Body of pancreas (tissue), 4 donors: ENCODE results near the gene SCTR.

ENCODE experiments used
- CTCF ChIP-seq, 7 experiments: fragments of 450-650 bp in 4 of 7; fragments of 200-600 bp in 3 of 7; sonication (generic) in 3 of 7; IDR thresholded peaks; one replicate each; pipeline ENCODE4 v1.5.1; 2016 to 2019; ENCODE audit warnings: antibody characterized with exemption in 7 of 7
- POLR2A ChIP-seq, 3 donors: fragments of 450-650 bp; IDR thresholded peaks; one replicate each; pipeline ENCODE4 v1.6.1; 2016; ENCODE audit warnings: antibody characterized with exemption in 3 of 3, mild to moderate bottlenecking in 2 of 3

GRCh38 chr2:119435953-119436297 lies 88.4 kb downstream of the SCTR start:
- TF ChIP-seq CTCF (IDR thresholded peaks at IDR 0.05), result no peak
- no peak for TF ChIP-seq POLR2A (IDR thresholded peaks at IDR 0.05)
